ENCODE data around the gene EFHD2.

DNA sequence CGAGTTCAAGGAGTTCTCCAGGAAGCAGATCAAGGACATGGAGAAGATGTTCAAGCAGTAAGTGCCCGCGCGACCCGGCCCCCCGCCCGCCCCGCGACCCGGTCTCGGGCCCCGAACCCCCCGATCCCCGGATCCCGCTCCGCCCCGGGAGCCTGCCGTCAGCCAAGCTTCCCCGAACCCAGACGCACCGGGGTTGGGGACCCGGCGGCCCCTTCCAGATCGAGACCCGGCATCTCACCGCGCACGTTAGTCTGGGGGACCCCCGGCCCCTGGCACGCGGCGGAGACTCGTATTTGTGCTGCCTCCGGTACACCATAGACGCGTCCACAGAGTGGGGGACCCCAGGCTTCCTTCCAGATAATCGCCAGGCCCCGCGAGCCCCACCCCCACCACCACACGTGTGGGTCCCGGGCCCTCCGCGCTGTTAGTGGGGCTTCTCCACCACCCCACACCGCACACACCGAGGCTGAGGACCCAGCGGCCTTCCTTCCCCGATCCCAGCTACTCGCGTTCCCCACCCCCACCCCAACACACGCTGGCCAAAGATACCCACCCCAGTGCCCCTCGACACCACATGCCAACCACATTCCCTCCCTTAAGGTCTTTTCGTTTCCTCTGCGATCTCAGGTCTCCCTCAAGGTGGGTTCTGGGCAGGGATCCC lies 665 bp downstream of the EFHD2 start:
- TF ChIP-seq CTCF (IDR thresholded peaks at IDR 0.05; ENCODE audit: low read depth, low read length) (no peak), POLR2A (IDR thresholded peaks at IDR 0.05; ENCODE audit: extremely low read depth, insufficient read length) (no peak), MYC (IDR thresholded peaks at IDR 0.05; ENCODE audit: low read depth, low read length) (no peak)
- TF ChIP-seq, protein P1, sequence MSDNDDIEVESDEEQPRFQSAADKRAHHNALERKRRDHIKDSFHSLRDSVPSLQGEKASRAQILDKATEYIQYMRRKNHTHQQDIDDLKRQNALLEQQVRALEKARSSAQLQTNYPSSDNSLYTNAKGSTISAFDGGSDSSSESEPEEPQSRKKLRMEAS (IDR thresholded peaks at IDR 0.05; ENCODE audit: low read depth, low read length), result no peak; the same call in 1 of the 2 replicates
